Fibroblast of the aortic adventitia (primary cell): ENCODE results near the gene CLSTN1. TPM values are rescaled to one million over a fixed set of nuclear protein-coding genes. Genes with fewer than 3 reads are reported as not detected.

ENCODE experiments used
- DNase-seq: peaks from one replicate; pipeline ENCODE4 v3.0.0-alpha.2; 2010; ENCODE audit warnings: low read depth
- H3K4me3 ChIP-seq: 2 replicates; pipeline ENCODE4 v1.5.1; 2011; ENCODE audit warnings: low read depth, mild to moderate bottlenecking, control low read depth, low read length, moderate library complexity
- CTCF ChIP-seq: IDR thresholded peaks from 2 replicates; pipeline ENCODE4 v1.5.1; 2011; ENCODE audit warnings: mild to moderate bottlenecking, low read length, control low read depth, inconsistent platforms; ENCODE audit not compliant: insufficient read depth
- total RNA-seq: library from RNA; depleted of rRNA; stranded (reverse); fragments of >200 nt; gene quantifications from 2 replicates; pipeline ENCODE4 v1.2.3, GENCODE V29; 2012; ENCODE audit warnings: low replicate concordance

CLSTN1 gene
- total RNA-seq, 1 donor, result 61.5 TPM

GRCh38 chr1:9835404-9835757 is 11.6 kb upstream of the CLSTN1 start:
- no peak for DNase-seq
- no peak for TF ChIP-seq CTCF
- no peak overlapping the region for H3K4me3 ChIP-seq

GRCh38 chr1:9833632-9834031 is 9.9 kb upstream of the CLSTN1 start:
- TF ChIP-seq CTCF, result no peak
- DNase-seq, result no peak
- H3K4me3 ChIP-seq, result no peak overlapping the region

- TF ChIP-seq CTCF, result peak; percentile 49
- no peak overlapping the region for H3K4me3 ChIP-seq
- no peak for DNase-seq
Observed at GRCh38 chr1:9827558-9828185, 3.9 kb upstream of the CLSTN1 start.

GRCh38 chr1:9826616-9827015 is 2.9 kb upstream of the CLSTN1 start:
- no peak for TF ChIP-seq CTCF
- no peak for DNase-seq
- H3K4me3 ChIP-seq, result no peak overlapping the region

GRCh38 chr1:9826087-9826486 is 2.3 kb upstream of the CLSTN1 start:
- DNase-seq, result no peak
- no peak for TF ChIP-seq CTCF
- no peak overlapping the region for H3K4me3 ChIP-seq

- peak; percentile 1 for TF ChIP-seq CTCF
- H3K4me3 ChIP-seq, result no peak overlapping the region
Observed at GRCh38 chr1:9825093-9826074, 1.6 kb upstream of the CLSTN1 start.

More at GRCh38 chr1:9825093-9826074, 1.6 kb upstream of the CLSTN1 start:
- peak; percentile 63 for DNase-seq
